HG02973 (cell line): ENCODE measurements around the gene FN3K.
"Not testable (repeated sequence)": the region's sequence is repeated elsewhere in the genome, so short reads cannot be mapped to it uniquely, and the experiment has no call there.

Source experiments
- ATAC-seq: cut with Tn5 transposase; IDR thresholded peaks from one replicate; pipeline ENCODE4 v1.9.1; 2021; ENCODE audit warnings: moderate library complexity; ENCODE audit not compliant: unreplicated experiment

The FN3K gene

DNA sequence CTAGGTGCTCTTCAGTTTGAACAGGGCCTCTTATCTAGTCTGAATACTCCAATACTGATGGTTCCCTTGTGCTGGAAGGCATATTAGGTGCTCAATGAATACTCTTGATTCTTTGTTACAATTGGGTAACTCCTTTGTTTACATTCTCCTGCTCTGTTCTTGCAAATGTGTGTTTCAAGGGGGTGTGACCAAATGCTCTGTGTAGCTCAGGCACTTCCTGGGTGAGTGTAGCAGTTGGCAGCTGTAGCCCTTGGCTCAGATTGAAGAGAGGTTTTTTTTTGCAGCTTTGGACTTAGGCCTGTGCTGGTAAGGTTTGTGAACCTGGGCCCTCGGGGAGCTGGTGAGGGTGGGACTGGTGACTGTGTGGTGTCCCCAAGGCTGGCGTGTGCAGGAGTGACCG, 36.6 kb downstream of the FN3K start:
- ATAC-seq = no peak

DNA sequence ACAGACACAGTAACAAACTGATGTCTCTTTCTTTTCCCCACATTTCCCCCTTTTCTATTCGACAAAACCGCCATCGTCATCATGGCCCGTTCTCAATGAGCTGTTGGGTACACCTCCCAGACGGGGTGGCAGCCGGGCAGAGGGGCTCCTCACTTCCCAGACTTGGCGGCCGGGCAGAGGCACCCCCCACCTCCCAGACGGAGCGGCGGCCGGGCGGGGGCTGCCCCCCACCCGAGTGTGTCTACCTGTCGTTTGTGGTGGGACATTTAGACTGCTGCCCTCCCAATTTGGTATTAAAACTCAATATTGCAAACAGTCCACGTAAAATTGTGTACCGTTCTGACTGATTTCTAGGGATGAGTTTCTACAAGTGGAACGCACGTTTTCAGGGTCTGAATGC, 39.0 kb downstream of the FN3K start:
- ATAC-seq = not testable (repeated sequence)

DNA sequence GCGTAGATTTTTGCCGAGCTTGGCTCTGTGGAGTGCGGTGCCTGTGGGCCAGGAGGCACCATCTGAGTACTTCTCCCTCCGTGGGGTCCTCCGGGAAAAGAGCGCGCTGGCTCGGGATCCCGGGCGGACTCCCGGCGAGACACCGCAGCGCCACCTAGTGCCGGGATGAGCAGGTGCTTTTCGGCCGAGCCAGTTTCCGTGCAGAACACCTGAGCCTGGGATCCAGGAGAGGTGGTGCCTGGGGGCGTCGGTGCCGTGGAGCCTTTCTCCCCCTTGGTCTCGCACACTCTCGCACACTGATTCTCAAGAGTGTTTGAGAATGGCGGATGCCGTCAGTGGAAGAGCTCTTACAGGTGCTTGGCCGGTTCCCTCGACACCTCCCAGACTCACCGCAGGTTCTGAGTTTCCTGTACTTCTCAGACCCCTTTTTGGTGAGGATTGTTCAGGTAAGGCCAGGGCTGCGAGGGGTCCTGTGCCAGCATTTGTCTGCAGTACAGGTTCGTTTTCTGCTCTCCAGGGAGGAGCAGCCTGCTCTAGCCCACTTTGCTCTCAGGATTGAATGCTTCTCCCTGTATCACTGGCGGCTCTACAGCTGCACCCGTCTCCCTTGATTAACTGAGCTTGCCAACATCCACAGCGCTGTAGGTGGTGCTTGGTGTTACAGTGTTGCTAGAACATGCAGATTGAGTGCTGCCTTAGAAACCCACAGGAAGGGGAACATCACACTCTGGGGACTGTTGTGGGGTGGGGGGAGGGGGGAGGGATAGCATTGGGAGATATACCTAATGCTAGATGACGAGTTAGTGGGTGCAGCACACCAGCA, 39.8 kb downstream of the FN3K start:
- no peak for ATAC-seq

DNA sequence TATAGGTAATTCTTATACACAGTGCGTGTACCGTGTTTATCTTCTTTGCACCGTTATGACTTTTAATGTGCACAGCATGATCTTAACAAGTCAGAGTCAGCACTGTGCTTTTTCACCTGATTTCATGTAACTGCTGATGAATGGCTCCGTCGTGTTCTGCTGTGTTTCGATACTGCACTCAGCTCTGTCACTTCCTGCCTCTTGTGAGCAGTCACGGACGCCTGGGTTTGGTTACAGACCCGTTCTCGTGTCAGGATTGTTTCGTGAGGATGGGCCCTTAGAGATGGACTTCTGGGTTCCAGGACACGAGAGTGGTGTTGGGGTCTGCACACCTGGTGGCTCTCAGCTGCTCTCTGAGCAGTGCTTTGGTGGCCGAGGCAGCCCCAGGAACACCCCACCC, 41.0 kb downstream of the FN3K start:
- no peak for ATAC-seq

GRCh38 chr17:82777778-82778375, 42.5 kb downstream of the FN3K start:
- ATAC-seq = not testable (repeated sequence)

GRCh38 chr17:82779541-82779940, 44.1 kb downstream of the FN3K start:
- ATAC-seq = no peak

DNA sequence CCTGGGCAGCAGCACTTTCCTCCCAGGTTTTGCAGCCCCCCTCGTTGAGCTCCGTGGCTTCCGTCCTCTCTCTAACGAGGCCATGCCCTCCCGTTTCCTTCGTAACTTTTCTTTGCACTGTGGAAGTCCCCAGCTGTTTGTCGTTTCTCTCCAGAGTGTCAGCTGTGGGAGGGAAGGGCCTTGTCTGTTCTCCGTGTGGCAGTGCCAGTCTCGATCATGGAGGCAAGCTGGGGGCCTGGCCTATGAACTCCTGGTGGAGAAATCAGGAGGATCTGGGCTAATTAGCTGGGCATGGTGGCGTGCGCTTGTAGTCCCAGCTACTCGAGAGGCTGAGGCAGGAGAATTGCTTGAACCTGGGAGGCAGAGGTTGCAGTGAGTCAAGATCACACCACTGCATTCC, 44.8 kb downstream of the FN3K start:
- ATAC-seq = no peak

GRCh38 chr17:82780971-82781893, 45.8 kb downstream of the FN3K start:
- ATAC-seq = no peak

- no peak for ATAC-seq
These were observed 46.5 kb downstream of the FN3K start for GRCh38 chr17:82781894-82782274.

GRCh38 chr17:82782657-82783207, 47.3 kb downstream of the FN3K start:
- ATAC-seq = no peak

GRCh38 chr17:82783498-82783897, 48.1 kb downstream of the FN3K start:
- no peak for ATAC-seq

GRCh38 chr17:82785581-82785980, 50.2 kb downstream of the FN3K start:
- ATAC-seq = not testable (repeated sequence)

GRCh38 chr17:82786427-82786826, 51.0 kb downstream of the FN3K start:
- no peak for ATAC-seq

DNA sequence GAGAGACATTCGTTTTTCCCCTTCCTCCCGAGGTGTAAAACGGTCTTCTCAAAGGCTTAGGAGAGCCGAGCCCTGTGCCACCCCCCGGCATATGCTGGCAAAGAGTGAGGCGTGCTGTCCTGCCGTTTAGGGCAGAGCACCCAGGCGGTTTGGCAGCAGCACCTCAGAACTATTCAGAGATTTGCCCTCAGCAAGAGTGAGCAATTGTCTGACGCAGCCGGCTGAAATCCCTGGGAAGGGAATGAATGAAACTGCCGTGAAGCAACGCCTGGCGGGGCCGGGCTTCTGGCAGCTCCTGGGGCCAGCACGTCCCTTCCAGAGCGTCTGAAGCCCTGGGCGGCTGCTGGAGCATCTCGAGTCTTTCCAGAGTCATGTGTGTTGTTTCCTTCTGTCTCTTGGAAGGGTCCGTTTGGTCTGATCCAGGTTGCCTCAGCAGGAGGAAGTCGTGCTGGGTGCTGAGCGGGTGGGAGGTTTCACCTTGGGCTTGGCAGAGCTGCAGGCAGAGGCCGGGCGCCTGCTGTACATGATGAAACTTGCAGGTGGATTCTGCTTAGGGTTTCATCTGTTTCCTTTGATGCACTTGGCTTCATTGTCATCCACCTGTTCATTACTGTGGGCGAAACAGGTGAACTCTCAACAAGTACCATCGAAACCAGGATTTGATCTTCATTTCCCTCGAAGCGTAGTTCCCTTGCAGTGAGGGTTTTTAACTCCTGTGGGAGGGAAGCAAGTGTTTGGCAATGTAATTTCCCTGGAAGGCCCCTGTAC, 51.9 kb downstream of the FN3K start:
- ATAC-seq = no peak

- ATAC-seq = no peak
These were observed 53.0 kb downstream of the FN3K start for GRCh38 chr17:82788206-82789001.

GRCh38 chr17:82789051-82789592, 53.7 kb downstream of the FN3K start:
- no peak for ATAC-seq

DNA sequence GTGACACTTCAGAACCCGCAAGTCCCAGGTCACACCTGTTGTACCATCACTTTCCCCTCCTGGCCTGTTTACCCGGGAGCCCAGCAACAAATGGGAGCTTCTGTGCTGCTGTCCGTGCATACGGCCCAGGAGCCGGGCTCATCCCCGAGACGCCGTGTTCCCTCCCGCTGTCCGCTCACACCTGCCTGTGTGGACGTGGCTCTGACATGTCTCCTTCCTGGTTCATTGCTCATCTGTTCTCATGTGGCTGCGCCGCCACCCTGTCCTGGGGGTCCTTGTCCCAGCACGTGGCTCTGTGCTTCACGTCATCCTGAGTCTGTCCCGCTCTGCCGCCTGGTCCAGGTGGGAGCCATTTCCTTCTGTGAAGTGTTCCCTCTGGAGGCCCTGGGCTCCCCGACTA, 54.4 kb downstream of the FN3K start:
- ATAC-seq = no peak

GRCh38 chr17:82790391-82790790, 55.0 kb downstream of the FN3K start:
- ATAC-seq = no peak

- ATAC-seq = no peak
These were observed 56.1 kb downstream of the FN3K start for GRCh38 chr17:82791532-82791931.
